GM19238 (cell line): Measurements from ENCODE around the gene USP20.
"Not testable (repeated sequence)": the region's sequence is repeated elsewhere in the genome, so short reads cannot be mapped to it uniquely, and the experiment has no call there.

Experiments
- DNase-seq: peaks from one replicate; pipeline ENCODE4 v3.0.0; 2011; ENCODE audit warnings: low spot score; ENCODE audit not compliant: insufficient read length

The USP20 gene

DNA sequence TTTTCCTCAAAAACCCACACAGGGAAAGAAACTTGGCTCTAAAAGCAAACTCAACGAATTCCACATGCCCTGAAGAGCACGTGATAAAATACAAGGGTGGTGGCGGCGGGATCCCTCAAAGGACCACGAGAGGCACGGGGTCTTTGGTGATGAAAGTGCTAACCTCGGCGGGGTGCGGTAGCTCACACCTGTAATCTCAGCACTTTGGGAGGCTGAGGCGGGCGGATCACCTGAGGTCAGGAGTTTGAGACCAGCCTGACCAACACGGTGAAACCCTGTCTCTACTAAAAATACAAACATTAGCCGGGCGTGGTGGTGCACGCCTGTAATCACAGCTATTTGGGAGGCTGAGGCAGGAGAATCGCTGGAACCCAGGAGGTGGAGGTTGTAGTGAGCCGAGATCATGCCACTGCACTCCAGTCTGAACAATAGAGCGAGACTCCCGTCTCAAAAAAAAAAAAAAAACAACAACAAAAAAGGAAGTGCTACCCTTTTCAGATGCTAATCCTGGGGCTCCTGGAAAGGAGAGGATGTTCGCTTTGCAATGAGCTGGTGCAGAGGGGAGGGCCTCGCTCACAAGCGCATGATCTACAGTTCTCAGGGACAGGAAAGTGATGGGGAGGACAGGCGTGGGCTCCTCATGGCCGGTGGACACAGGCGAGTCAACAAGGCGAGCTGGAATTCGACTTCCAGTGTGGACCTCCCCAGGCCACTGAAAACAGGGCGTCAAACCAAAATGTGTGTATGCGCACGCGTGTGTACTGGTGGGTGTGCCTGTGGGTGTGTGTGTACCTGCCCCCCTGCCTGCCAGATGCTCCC is 54.1 kb downstream of the USP20 start:
- DNase-seq = no peak

DNA sequence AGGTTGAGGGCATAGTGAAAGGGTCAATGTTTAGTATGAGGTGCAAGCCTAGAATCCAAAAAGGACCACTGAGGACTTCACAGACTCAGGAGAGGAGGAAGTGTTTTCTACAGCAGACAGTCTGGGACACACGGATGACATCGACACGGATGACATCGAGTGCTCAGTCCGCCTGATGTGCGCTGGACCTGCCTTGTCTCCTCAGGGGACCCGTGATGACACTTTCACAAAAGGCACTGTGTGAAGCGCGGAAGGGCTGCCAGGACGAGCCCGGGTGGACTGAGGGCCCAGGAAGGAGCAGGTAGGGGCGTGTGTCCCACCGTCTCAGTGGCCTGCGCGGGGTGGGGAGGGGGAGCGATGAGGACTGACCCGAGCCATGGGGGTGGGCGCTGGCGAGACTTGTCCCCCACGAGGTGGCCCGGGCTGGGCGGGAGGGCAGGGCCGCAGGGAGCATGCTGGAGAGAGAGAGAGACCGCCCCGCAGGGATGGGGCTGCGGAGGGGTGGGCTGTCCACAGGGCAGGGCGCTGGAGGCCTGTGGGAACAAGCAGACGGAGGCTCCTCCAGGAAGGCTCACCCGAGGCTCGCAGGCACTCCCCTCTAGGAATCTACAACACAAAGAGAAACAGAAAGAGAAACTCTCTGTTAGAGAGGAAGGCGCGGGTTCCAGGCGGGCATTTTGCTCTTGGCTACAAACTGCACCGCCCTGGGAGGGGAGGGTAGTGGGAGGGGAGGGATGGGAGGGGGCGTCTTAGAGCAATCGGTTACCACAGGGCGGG is 54.9 kb downstream of the USP20 start:
- no peak for DNase-seq

- DNase-seq = not testable (repeated sequence)
Measured at GRCh38 chr9:129890718-129891299, 55.6 kb downstream of the USP20 start.

GRCh38 chr9:129891569-129891968 is 56.3 kb downstream of the USP20 start:
- DNase-seq = no peak

DNA sequence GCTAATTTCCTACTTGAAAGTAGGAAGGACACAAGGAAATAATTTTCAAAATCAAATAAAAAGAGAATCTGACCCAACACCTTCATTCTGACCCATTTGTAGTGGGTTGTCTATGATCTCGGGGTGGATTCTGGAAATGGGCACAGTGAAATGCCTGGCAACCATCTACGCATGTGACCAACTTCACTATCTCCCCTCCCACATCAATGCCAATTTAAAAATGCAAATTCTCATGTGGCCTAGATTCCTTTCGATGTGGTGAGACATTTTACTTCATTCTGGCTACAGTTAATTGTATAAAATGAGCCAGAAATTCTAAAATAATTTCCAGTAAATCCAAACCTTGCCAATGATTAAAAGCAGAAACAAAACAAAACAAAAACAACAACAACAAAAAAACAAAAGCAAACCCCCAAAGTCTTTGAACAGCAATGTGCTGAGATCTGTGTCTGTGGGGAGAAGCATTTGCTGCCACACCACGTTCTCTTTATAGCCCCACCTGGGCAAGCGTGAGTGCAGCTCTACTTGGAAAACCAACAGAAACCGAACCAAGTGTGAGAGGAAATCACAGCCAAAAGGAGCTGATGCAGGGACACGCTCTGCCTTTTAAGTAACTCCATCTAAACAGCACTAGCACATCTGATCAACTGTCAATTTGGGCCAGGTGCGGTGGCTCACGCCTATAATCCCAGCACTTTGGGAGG is 59.0 kb downstream of the USP20 start:
- DNase-seq = no peak

- no peak for DNase-seq
Measured at GRCh38 chr9:129895376-129896268, 60.4 kb downstream of the USP20 start.

DNA sequence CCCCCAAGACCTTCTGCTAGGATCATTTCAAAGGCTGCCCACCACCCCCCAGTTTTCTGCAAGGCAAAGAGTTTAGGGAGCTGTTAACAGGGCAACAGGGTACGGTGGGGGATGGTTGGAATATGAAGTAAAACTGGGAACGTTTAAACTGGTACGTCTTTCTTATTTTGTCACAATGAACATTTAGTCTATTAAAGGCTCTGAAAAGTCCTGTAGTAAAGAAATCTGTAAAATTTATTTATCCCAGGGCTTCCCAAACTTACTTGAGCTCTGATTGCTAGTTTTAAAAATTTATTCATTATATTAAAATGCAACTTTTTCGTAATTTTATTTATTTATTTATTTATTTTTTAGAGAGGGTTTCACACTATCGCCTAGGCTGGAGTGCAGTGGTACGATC is 62.0 kb downstream of the USP20 start:
- no peak for DNase-seq

DNA sequence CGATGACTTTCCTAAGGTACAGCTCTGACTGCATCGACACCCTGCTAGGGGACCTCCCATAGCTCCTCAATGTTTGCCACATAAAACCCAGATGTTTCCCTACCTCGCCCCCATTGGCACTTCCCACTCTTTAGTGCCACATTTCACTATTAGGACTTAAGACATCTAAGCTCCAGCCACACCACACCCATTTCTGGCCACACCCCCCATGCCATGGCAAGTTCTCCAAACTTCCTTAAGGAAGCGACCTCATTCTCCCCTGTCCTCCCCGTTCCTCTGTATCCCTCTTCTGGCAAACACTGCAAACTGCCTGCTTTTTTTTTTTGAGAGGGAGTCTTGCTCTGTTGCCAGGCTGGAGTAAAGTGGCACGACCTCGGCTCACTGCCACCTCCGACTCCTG is 62.9 kb downstream of the USP20 start:
- no peak for DNase-seq

DNA sequence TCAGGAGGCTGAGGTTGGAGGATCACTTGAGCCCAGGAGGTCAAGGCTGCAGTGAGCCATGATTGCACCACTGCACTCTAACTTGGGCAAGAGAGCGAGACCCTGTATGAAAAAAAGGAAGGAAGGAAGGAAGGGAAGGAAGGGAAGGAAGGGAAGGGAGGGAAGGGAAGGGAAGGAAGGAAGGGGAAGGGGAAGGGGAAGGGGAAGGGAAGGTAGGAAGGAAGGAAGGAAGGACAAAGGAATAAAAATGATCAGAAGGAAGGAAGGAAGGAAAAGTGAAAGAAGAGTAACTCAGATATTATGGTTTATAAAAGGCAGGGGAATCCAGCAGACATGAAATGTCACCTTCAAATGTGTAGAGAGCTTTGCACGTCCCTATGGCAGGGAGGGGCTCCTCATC is 64.4 kb downstream of the USP20 start:
- DNase-seq = no peak

- peak; percentile 46 for DNase-seq
Measured at GRCh38 chr9:129900263-129901027, 65.2 kb downstream of the USP20 start.

DNA sequence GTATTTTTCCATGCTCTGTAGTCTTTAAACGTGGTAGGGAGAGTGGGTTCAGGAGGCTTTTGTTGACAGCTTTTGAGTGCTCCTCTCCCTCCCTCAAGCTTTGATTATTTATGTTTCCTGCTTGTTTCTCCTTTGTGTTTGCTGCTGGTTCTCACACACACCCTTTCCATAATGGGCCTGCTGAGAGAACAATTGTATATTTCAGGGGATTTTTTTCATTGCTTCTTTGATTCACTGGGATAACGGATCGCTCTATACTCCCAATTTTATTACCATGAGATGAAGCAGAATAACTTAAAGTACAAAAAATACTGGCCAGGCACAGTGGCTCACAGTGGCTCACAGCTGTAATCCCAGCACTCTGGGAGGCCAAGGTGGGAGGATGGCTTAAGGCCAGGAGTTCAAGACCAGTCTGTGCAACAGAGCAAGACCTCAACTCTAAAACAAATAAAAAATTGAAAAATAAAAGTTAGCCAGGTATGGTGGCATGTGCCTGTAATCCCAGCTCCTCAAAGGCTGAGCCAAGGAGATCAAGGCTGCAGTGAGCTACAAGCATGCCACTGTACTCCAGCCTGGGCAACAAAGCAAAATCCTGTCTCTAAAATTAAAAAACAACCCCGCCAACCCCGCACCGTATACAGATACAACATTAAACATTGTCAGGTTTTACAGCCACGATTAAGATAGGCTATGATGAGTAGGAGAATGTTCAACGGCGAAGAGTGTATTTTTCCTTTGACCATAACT is 66.9 kb downstream of the USP20 start:
- no peak for DNase-seq

DNA sequence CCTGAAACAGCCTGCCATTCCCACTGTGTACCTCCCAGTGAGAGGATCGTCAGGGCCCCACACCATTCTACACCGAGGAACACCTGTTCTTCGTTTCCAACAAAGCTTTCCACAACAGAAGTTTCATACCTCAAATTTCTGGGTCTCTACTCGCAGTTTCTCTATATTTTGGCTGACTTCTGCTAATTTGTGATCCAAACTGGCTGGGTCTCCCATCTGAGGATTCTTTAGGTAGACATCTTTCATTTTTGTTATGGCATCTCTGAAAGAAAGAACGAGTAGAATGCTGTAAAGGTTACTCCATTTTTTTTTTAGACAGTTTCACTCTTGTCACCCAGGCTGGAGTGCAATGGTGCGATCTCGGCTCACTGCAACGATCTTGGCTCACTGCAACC is 67.5 kb downstream of the USP20 start:
- no peak for DNase-seq

- DNase-seq = no peak
Measured at GRCh38 chr9:129904734-129905133, 69.5 kb downstream of the USP20 start.

DNA sequence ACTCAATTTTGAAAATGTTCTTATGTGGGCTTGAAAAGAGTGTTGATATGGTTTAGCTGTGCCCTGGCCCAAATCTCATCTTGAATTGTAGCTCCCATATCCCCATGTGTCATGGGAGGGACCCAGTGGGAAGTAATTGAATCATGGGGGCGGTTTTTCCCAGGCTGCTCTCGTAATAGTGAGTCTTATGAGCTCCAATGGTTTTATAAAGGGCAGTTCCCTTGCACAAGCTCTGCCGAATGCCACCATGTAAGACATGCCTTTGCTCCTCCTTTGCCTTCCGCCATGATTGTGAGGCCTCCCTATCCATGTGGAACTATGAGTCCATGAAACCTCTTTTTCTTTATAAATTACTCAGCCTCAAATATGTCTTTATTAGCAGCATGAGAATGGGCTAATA is 71.0 kb downstream of the USP20 start:
- DNase-seq = no peak

GRCh38 chr9:129907201-129907600 is 71.9 kb downstream of the USP20 start:
- DNase-seq = no peak

GRCh38 chr9:129908906-129909305 is 73.6 kb downstream of the USP20 start:
- no peak for DNase-seq

GRCh38 chr9:129909851-129910250 is 74.6 kb downstream of the USP20 start:
- no peak for DNase-seq

GRCh38 chr9:129910628-129911567 is 75.6 kb downstream of the USP20 start:
- no peak for DNase-seq
